Heart right ventricle (tissue), 16 donors: ENCODE data around the gene PPP3R1. TPM values are rescaled to one million over a fixed set of nuclear protein-coding genes. Genes with fewer than 3 reads are reported as not detected.

ENCODE experiments used
- ATAC-seq, 8 donors: fragments of 200-7000 bp; cut with Tn5 transposase; one replicate each; pipeline ENCODE4 v1.9.1; 2020; ENCODE audit warnings: mild to moderate bottlenecking in 8 of 8, moderate library complexity in 8 of 8, moderate number of reproducible peaks in 1 of 8
- DNase-seq, 2 donors: peaks; one replicate each; pipeline ENCODE4 v3.0.0-alpha.2; 2020
- H3K27ac ChIP-seq, 10 donors: fragments of 200-600 bp; sonication (generic) in 2 of 10; one replicate each; pipeline versions ENCODE4 v1.5.0 to v1.8.0; 2020 to 2022; ENCODE audit warnings: mild to moderate bottlenecking in 3 of 10
- H3K27me3 ChIP-seq, 7 donors: fragments of 200-600 bp; one replicate each; pipeline ENCODE4 v1.8.0; 2021 to 2022; ENCODE audit warnings: mild to moderate bottlenecking in 2 of 7
- H3K36me3 ChIP-seq, 9 donors: fragments of 200-600 bp; sonication (generic) in 1 of 9; one replicate each; pipeline versions ENCODE4 v1.5.0 to v1.8.0; 2020 to 2022; ENCODE audit warnings: mild to moderate bottlenecking in 2 of 9
- H3K4me1 ChIP-seq, 9 donors: fragments of 200-600 bp; sonication (generic) in 1 of 9; one replicate each; pipeline versions ENCODE4 v1.5.0 to v1.8.0; 2020 to 2022; ENCODE audit warnings: mild to moderate bottlenecking in 4 of 9
- H3K4me3 ChIP-seq, 10 donors: fragments of 200-600 bp; sonication (generic) in 2 of 10; one replicate each; pipeline versions ENCODE4 v1.5.0 to v1.8.0; 2020 to 2022; ENCODE audit warnings: mild to moderate bottlenecking in 7 of 10, moderate library complexity in 2 of 10
- H3K9me3 ChIP-seq, 11 donors: fragments of 200-600 bp in 10 of 11; sonication (generic) in 2 of 11; one replicate each; pipeline versions ENCODE4 v1.5.0 to v1.8.0; 2013 to 2022; ENCODE audit warnings: mild to moderate bottlenecking in 2 of 11, control low read depth in 1 of 11, moderate library complexity in 1 of 11
- WGBS, 2 donors: extraction: QIAGEN DNeasy Blood & Tissue Kit; methylation state at CpG; one replicate each; pipeline ENCODE4 v1.1.7; 2013; ENCODE audit warnings: inconsistent platforms in 1 of 2; 5-methylcytosine and 5-hydroxymethylcytosine counted together
- intact Hi-C, 10 donors: fragments of 100-400 bp; cut with DNase I; formaldehyde crosslinking; loops; one replicate each; pipeline versions ENCODE4 v1.11.1 to v1.14.2; 2022
- polyA plus RNA-seq, 2 donors: library from polyadenylated mRNA; stranded (reverse); fragments of 200-250 nt; gene quantifications; one replicate each; pipeline ENCODE4 v1.2.3, GENCODE V29; 2013
- total RNA-seq, 10 donors: library from RNA; stranded (reverse); fragmentation: NEBNext Ultra II Directional in 3 of 10; extraction: Animal tissue kit (Norgen Biotek cat#: 25700) in 3 of 10; gene quantifications; one replicate each; pipeline versions ENCODE4 v1.2.1 to v1.2.4, GENCODE V29; 2021 to 2023
- TF ChIP-seq, protein P1 (sequence below), 9 donors: fragments of 200-600 bp; sonication (generic) in 2 of 9; IDR thresholded peaks; one replicate each; pipeline versions ENCODE4 v1.5.0 to v1.8.0; 2021 to 2022; ENCODE audit warnings: antibody characterized with exemption in 9 of 9, mild to moderate bottlenecking in 5 of 9, moderate library complexity in 1 of 9
- donor health status: Arrhythmogenic right ventricular cardiomyopathy.
- donor health status: ischemic (EF 13 %, LVEDD 7.1; RV severe dilation, severe dysfunction).
- donor health status: healthy with polysubstance abuse.
- donor health status: DM: no; HTN: yes; CAD: no.
- donor health status: DM: no; HTN: no; CAD: no.
- donor health status: ischemic (EF 25% LVEDD 6.9; RV normal size, moderate dysfunction).
- donor health status: ischemic (EF 25% LVEDD 5.7; RV mildly dilated, moderate dysfunction).
- donor health status: healthy.
- donor health status: DM: yes; HTN: yes; CAD: no.
- donor health status: Ischemic cardiomyopathy.
- donor health status: ischemic (EF 35%, LVEDD 5.7; RV mildly dilated, moderate dysfunction).
- donor health status: nonischemic (EF 11% LVEDD 7.7; RV severe dilation, severe dysfunction).
- donor health status: DM: yes; HTN: yes; CAD: no.
- donor health status: PGD.
- donor health status: ischemic (EF 29% LVEDD 5.4; RV normal size, mild dysfunction).
- donor health status: nonischemic (EF 23%, LVEDD 6.1; RV moderate dilation, normal function).

PPP3R1 gene
- total and polyA plus RNA-seq, 12 donors: 8.4 to 46.1 (median 38.6) TPM

DNA sequence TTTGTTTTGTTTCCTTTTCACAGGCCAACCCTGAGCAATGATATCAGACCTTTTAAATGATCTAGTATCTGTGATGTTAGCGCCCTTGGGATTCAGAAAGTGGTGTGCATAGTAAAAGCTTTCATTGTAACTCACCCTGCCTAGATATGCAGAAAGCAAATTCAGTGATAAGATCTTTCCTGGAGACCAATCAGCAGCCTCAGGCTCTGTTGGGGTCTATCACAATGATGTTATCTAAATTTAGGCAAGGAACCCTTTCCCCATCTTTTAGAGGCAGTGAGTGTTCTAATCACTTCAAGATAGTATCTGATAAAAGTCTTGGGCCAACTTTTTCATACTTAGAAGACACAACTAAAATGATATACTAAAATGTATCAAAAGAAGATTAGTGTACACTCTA, 118.2 kb downstream of the PPP3R1 start:
- 92 to 93% methylated on average over 1 of the region's 1 CpG for WGBS, 2 donors
- intact Hi-C loops: no loop called here
- Histone ChIP-seq H3K27ac (no peak overlapping the region), H3K4me1 (no peaks in the 10 kb centered on the region), H3K4me3 (no peak overlapping the region), H3K9me3 (no peaks in the 10 kb centered on the region), H3K36me3 (peaks cover 0 to 95% (median 25%) of the 10 kb centered on the region in 9 donors), H3K27me3 (no peaks in the 10 kb centered on the region)
- TF ChIP-seq, protein P1, sequence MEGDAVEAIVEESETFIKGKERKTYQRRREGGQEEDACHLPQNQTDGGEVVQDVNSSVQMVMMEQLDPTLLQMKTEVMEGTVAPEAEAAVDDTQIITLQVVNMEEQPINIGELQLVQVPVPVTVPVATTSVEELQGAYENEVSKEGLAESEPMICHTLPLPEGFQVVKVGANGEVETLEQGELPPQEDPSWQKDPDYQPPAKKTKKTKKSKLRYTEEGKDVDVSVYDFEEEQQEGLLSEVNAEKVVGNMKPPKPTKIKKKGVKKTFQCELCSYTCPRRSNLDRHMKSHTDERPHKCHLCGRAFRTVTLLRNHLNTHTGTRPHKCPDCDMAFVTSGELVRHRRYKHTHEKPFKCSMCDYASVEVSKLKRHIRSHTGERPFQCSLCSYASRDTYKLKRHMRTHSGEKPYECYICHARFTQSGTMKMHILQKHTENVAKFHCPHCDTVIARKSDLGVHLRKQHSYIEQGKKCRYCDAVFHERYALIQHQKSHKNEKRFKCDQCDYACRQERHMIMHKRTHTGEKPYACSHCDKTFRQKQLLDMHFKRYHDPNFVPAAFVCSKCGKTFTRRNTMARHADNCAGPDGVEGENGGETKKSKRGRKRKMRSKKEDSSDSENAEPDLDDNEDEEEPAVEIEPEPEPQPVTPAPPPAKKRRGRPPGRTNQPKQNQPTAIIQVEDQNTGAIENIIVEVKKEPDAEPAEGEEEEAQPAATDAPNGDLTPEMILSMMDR (IDR thresholded peaks at IDR 0.05): no peak
- ATAC-seq (no peak), DNase-seq (no peak)

Other genes with a start within 250 kb of the PPP3R1 start
- gene C1D, start 189.5 kb downstream of the PPP3R1 start, total RNA-seq: 10 to 100 TPM; 11.6 to 22.1 (median 14.5) TPM
- gene C1D, start 189.5 kb downstream of the PPP3R1 start, polyA plus RNA-seq: 10 to 100 TPM in 1 of 2 donors, 1 to 10 TPM in 1; 7.4 to 25.2 TPM
- gene PNO1, start 94.6 kb downstream of the PPP3R1 start, total RNA-seq: 10 to 100 TPM in 2 of 10 donors, 1 to 10 TPM in 8; 5.7 to 13.2 (median 8.6) TPM
- 10 to 100 TPM in 1 of 2 donors, 1 to 10 TPM in 1; 4.4 to 13.5 TPM for gene PNO1, start 94.6 kb downstream of the PPP3R1 start, polyA plus RNA-seq
- 10 to 100 TPM in 2 of 10 donors, 1 to 10 TPM in 8; 4.8 to 13.4 (median 7.9) TPM for gene CNRIP1, start 67.4 kb upstream of the PPP3R1 start, total RNA-seq
- gene CNRIP1, start 67.4 kb upstream of the PPP3R1 start, polyA plus RNA-seq: 10 to 100 TPM; 10.5 to 12.8 TPM
- gene PLEK, start 112.8 kb upstream of the PPP3R1 start, total RNA-seq: 10 to 100 TPM in 1 of 10 donors, 1 to 10 TPM in 9; 1.1 to 46.3 (median 2.8) TPM
- 1 to 10 TPM; 1.2 to 3.3 TPM for gene PLEK, start 112.8 kb upstream of the PPP3R1 start, polyA plus RNA-seq
- 1 to 10 TPM in 4 of 10 donors, under 1 TPM in 6; 0.27 to 1.2 (median 0.97) TPM for gene FBXO48, start 214.8 kb upstream of the PPP3R1 start, total RNA-seq
- gene FBXO48, start 214.8 kb upstream of the PPP3R1 start, polyA plus RNA-seq: under 1 TPM; 0.30 to 0.51 TPM
- 1 to 10 TPM; 3.4 to 6.5 (median 5.1) TPM for gene APLF, start 215.1 kb upstream of the PPP3R1 start, total RNA-seq
- 1 to 10 TPM in 1 of 2 donors, under 1 TPM in 1; 0.38 to 1.8 TPM for gene APLF, start 215.1 kb upstream of the PPP3R1 start, polyA plus RNA-seq